Measurements from ENCODE around the gene WWOX. TPM values are rescaled to one million over a fixed set of nuclear protein-coding genes. Genes with fewer than 3 reads are reported as not detected.

Gene WWOX
- total and polyA plus RNA-seq, 3 experiments from 2014 or later = 17.2 to 18.6 (median 18.2) TPM

GRCh38 chr16:78458588-78458987 is 359.1 kb downstream of the WWOX start:
- Mint-ChIP-seq H3K27me3 (peaks cover 0 to 1% of the 10 kb centered on the region in 2 donors), H3K4me1 (no peaks in the 10 kb centered on the region), H3K4me3 (no peak overlapping the region), H3K9me3 (no peaks in the 10 kb centered on the region), H3K36me3 (peaks cover 0 to under 1% (median 0%) of the 10 kb centered on the region in 3 donors), H3K27ac (no peak overlapping the region)
- no peak for DNase-seq
- ChIA-PET CTCF (no interaction called here), POLR2A (no interaction called here)
- Histone ChIP-seq H3K27me3 (ENCODE audit: insufficient read depth, low read length, poor library complexity, severe bottlenecking) (no peaks in the 10 kb centered on the region), H3K4me1 (ENCODE audit: insufficient read depth, low read length) (no peaks in the 10 kb centered on the region), H3K36me3 (ENCODE audit: insufficient read depth, low read length) (no peaks in the 10 kb centered on the region), H3K9me3 (ENCODE audit: low read length) (no peaks in the 10 kb centered on the region), H3K4me3 (ENCODE audit: low read length) (no peak overlapping the region), H3K27ac (ENCODE audit: low read depth, low read length) (no peak overlapping the region)

DNA sequence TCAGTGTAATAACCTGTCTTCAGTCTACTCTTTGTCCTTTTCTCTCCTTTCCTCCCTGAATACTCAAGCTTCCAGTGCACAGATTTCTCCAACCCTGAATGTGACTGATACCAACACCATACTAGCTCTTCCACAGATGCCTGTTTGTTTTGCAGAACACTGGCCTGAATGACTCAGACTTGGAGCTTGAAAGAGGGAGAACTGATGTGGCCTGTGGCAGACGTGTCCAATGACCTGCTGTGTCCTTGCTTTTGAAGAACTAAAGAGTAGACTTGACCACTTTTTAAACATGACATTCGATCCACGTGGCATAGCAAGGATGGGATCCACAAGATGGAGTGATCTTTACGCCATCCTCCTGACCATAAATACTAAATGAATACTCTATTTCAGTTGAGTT is 361.0 kb downstream of the WWOX start:
- Histone ChIP-seq H3K27ac (ENCODE audit: low read depth, low read length) (no peak overlapping the region), H3K4me3 (ENCODE audit: low read length) (no peak overlapping the region), H3K36me3 (ENCODE audit: insufficient read depth, low read length) (no peaks in the 10 kb centered on the region), H3K4me1 (ENCODE audit: insufficient read depth, low read length) (no peaks in the 10 kb centered on the region), H3K9me3 (ENCODE audit: low read length) (no peaks in the 10 kb centered on the region), H3K27me3 (ENCODE audit: insufficient read depth, low read length, poor library complexity, severe bottlenecking) (no peaks in the 10 kb centered on the region)
- Mint-ChIP-seq H3K36me3 (peaks cover 0 to 16% (median 3%) of the 10 kb centered on the region in 3 donors), H3K4me1 (no peaks in the 10 kb centered on the region), H3K9me3 (peaks cover 0 to 8% (median 2%) of the 10 kb centered on the region in 5 donors), H3K4me3 (no peak overlapping the region), H3K27ac (no peak overlapping the region), H3K27me3 (no peaks in the 10 kb centered on the region)
- POLR2A ChIA-PET = no interaction called here
- DNase-seq = no peak
- CTCF ChIA-PET = interaction anchor here (0.9 kb wide), 1 partner anchor 16 kb away, joined by 3 read pairs; no protein-coding TSS in a partner anchor

DNA sequence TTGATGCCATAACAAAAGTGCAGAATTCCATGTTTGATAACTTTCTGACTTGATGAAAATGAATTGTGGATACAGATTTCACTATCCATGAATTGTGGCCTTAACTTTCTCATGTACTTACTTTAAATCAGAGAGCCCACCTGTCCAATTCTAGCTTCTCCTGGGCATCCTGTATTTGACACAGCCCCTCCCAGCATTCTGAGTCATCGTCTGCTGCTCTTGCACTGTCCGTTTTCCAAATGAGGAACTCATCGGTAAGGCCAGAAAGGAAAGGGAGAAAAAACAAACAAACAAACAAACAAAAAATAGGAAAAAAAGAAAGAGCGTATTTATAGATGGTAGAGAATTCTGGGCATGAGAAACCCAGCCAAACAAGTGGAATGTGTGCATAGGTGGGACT is 361.6 kb downstream of the WWOX start:
- no peak for DNase-seq
- Mint-ChIP-seq H3K9me3 (peaks cover 0 to 8% (median 2%) of the 10 kb centered on the region in 5 donors), H3K27me3 (no peaks in the 10 kb centered on the region), H3K36me3 (peaks cover 0 to 16% (median 3%) of the 10 kb centered on the region in 3 donors), H3K4me3 (no peak overlapping the region), H3K4me1 (no peaks in the 10 kb centered on the region), H3K27ac (no peak overlapping the region)
- no peaks in the 10 kb centered on the region for H3K36me3 ChIP-seq (ENCODE audit: insufficient read depth, low read length)
- CTCF ChIA-PET = no interaction called here
- no peaks in the 10 kb centered on the region for H3K4me1 ChIP-seq (ENCODE audit: insufficient read depth, low read length)
- POLR2A ChIA-PET = no interaction called here
- H3K27ac ChIP-seq (ENCODE audit: low read depth, low read length) = no peak overlapping the region
- no peak overlapping the region for H3K4me3 ChIP-seq (ENCODE audit: low read length)
- no peaks in the 10 kb centered on the region for H3K27me3 ChIP-seq (ENCODE audit: insufficient read depth, low read length, poor library complexity, severe bottlenecking)
- H3K9me3 ChIP-seq (ENCODE audit: low read length) = no peaks in the 10 kb centered on the region

GRCh38 chr16:78461496-78462287 is 362.2 kb downstream of the WWOX start:
- POLR2A ChIA-PET = no interaction called here
- DNase-seq = no peak
- H3K27ac ChIP-seq (ENCODE audit: low read depth, low read length) = no peak overlapping the region
- Mint-ChIP-seq H3K36me3 (peaks cover 0 to 16% (median 3%) of the 10 kb centered on the region in 3 donors), H3K9me3 (peaks cover 0 to 8% (median 2%) of the 10 kb centered on the region in 5 donors), H3K4me1 (no peaks in the 10 kb centered on the region), H3K4me3 (no peak overlapping the region), H3K27ac (no peak overlapping the region), H3K27me3 (no peaks in the 10 kb centered on the region)
- CTCF ChIA-PET = no interaction called here
- H3K4me3 ChIP-seq (ENCODE audit: low read length) = no peak overlapping the region
- no peaks in the 10 kb centered on the region for H3K4me1 ChIP-seq (ENCODE audit: insufficient read depth, low read length)
- no peaks in the 10 kb centered on the region for H3K9me3 ChIP-seq (ENCODE audit: low read length)
- H3K36me3 ChIP-seq (ENCODE audit: insufficient read depth, low read length) = no peaks in the 10 kb centered on the region
- no peaks in the 10 kb centered on the region for H3K27me3 ChIP-seq (ENCODE audit: insufficient read depth, low read length, poor library complexity, severe bottlenecking)

DNA sequence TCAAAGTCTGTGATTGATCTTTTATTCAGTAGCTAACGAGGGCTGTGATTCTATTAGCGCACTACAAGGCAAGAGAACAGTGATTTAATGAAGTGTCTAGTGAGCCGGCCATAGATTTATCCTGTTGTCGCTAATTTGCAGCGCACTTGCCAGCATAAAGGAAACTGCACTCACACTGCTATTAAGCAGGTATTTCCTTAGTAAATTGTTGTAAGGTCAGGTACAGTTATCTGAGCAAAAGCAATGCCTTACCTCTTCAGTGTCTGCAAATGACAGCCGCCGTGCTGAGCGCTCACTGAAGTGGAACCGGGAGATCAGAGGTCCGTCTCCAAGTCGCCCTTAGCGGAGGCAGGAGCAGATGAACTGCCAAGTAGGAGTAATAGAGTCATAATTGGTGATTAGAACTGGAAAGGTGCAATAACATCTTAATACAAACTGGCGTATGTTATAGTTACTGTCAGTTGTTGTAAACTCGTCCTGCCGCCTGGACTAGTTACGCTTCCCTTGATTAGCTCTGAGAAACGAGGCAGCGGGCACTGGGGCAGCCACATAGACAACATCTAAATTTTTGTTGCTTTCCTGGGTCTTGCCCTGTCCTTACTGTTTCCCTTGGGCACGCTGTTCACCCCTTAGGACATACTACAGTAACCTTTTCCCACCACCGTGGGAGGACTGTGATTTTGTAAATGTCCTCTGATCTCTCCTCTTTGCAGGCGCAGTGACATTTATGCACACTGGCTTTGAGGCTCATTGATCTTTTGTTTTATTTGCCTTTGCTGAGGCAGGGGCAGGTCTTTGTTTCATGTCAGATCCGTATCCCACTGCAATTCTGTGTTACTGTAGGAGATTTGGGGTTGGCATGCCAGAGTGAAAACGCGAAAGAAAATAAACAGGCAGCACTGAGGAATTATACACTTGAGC is 363.1 kb downstream of the WWOX start:
- no peaks in the 10 kb centered on the region for H3K36me3 ChIP-seq (ENCODE audit: insufficient read depth, low read length)
- CTCF ChIA-PET = no interaction called here
- Mint-ChIP-seq H3K36me3 (peaks cover 0 to 16% (median 3%) of the 10 kb centered on the region in 3 donors), H3K27ac (no peak overlapping the region), H3K27me3 (no peaks in the 10 kb centered on the region), H3K4me3 (no peak overlapping the region), H3K9me3 (peaks cover 0 to 8% (median 2%) of the 10 kb centered on the region in 5 donors), H3K4me1 (no peaks in the 10 kb centered on the region)
- no peaks in the 10 kb centered on the region for H3K27me3 ChIP-seq (ENCODE audit: insufficient read depth, low read length, poor library complexity, severe bottlenecking)
- no peaks in the 10 kb centered on the region for H3K9me3 ChIP-seq (ENCODE audit: low read length)
- H3K4me3 ChIP-seq (ENCODE audit: low read length) = no peak overlapping the region
- DNase-seq = no peak
- POLR2A ChIA-PET = no interaction called here
- no peaks in the 10 kb centered on the region for H3K4me1 ChIP-seq (ENCODE audit: insufficient read depth, low read length)
- H3K27ac ChIP-seq (ENCODE audit: low read depth, low read length) = no peak overlapping the region

- peaks cover 0 to 8% (median 2%) of the 10 kb centered on the region in 5 donors for H3K9me3 Mint-ChIP-seq
- DNase-seq = no peak
- H3K27ac ChIP-seq (ENCODE audit: low read depth, low read length) = no peak overlapping the region
- H3K4me1 Mint-ChIP-seq = no peaks in the 10 kb centered on the region
- POLR2A ChIA-PET = no interaction called here
- H3K36me3 Mint-ChIP-seq = peaks cover 0 to 16% (median 3%) of the 10 kb centered on the region in 3 donors
- no peaks in the 10 kb centered on the region for H3K36me3 ChIP-seq (ENCODE audit: insufficient read depth, low read length)
- H3K9me3 ChIP-seq (ENCODE audit: low read length) = no peaks in the 10 kb centered on the region
- H3K4me1 ChIP-seq (ENCODE audit: insufficient read depth, low read length) = no peaks in the 10 kb centered on the region
- CTCF ChIA-PET = no interaction called here
- H3K27ac Mint-ChIP-seq = no peak overlapping the region
- no peaks in the 10 kb centered on the region for H3K27me3 ChIP-seq (ENCODE audit: insufficient read depth, low read length, poor library complexity, severe bottlenecking)
- no peaks in the 10 kb centered on the region for H3K27me3 Mint-ChIP-seq
- H3K4me3 Mint-ChIP-seq = no peak overlapping the region
- no peak overlapping the region for H3K4me3 ChIP-seq (ENCODE audit: low read length)
These were observed 364.1 kb downstream of the WWOX start for GRCh38 chr16:78463591-78463990.

DNA sequence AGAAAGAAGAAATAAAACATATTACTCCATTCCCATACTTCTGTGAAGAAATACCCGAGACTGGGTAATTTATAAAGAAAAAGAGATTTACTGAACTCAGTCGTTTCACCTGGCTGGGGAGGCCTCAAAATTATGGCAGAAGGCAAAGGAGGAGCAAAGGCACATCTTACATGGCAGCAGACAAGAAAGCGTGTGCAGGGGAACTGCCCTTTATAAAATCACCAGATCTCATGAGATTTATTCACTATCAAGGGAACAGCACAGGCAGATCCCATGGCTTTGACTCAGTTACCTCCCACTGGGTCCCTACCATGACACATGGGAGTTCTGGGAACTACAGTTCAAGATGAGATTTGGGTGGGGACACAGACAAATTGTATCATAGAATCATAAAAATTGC is 365.4 kb downstream of the WWOX start:
- H3K9me3 Mint-ChIP-seq = peaks cover 0 to 8% (median 2%) of the 10 kb centered on the region in 5 donors
- no peaks in the 10 kb centered on the region for H3K27me3 ChIP-seq (ENCODE audit: insufficient read depth, low read length, poor library complexity, severe bottlenecking)
- H3K27ac Mint-ChIP-seq = no peak overlapping the region
- ChIA-PET CTCF (no interaction called here), POLR2A (no interaction called here)
- H3K4me1 Mint-ChIP-seq = no peaks in the 10 kb centered on the region
- H3K36me3 ChIP-seq (ENCODE audit: insufficient read depth, low read length) = no peaks in the 10 kb centered on the region
- no peaks in the 10 kb centered on the region for H3K9me3 ChIP-seq (ENCODE audit: low read length)
- H3K27ac ChIP-seq (ENCODE audit: low read depth, low read length) = no peak overlapping the region
- H3K4me3 ChIP-seq (ENCODE audit: low read length) = no peak overlapping the region
- H3K4me1 ChIP-seq (ENCODE audit: insufficient read depth, low read length) = no peaks in the 10 kb centered on the region
- H3K36me3 Mint-ChIP-seq = peaks cover 0 to 16% (median 3%) of the 10 kb centered on the region in 3 donors
- no peak overlapping the region for H3K4me3 Mint-ChIP-seq
- DNase-seq = no peak
- H3K27me3 Mint-ChIP-seq = no peaks in the 10 kb centered on the region

DNA sequence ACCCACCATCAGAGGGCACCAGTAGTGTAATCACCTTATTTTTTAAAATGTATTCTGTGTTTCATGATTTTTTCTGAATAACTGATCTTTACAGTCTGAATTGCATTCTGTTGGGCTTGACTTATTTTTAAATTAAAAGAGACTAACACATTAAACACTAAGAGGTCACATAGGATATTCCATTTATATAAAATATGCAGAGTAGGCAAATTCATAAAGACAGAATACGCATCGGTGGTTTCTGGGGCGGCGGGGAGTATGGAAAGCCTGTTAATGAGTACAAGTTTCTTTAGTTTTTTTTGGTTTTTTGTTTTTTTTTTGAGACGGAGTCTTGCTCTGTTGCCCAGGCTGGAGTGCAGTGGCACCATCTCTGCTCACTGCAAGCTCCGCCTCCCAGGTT is 366.3 kb downstream of the WWOX start:
- CTCF ChIA-PET = no interaction called here
- Mint-ChIP-seq H3K9me3 (peaks cover 0 to 8% (median 2%) of the 10 kb centered on the region in 5 donors), H3K4me1 (no peaks in the 10 kb centered on the region), H3K36me3 (peaks cover 0 to 22% (median 3%) of the 10 kb centered on the region in 3 donors), H3K4me3 (no peak overlapping the region), H3K27me3 (no peaks in the 10 kb centered on the region), H3K27ac (no peak overlapping the region)
- no peak for DNase-seq
- no peaks in the 10 kb centered on the region for H3K27me3 ChIP-seq (ENCODE audit: insufficient read depth, low read length, poor library complexity, severe bottlenecking)
- H3K9me3 ChIP-seq (ENCODE audit: low read length) = no peaks in the 10 kb centered on the region
- H3K27ac ChIP-seq (ENCODE audit: low read depth, low read length) = no peak overlapping the region
- H3K4me3 ChIP-seq (ENCODE audit: low read length) = no peak overlapping the region
- no peaks in the 10 kb centered on the region for H3K4me1 ChIP-seq (ENCODE audit: insufficient read depth, low read length)
- POLR2A ChIA-PET = no interaction called here
- no peaks in the 10 kb centered on the region for H3K36me3 ChIP-seq (ENCODE audit: insufficient read depth, low read length)
